Heart left ventricle (tissue), 13 donors: ENCODE data around the gene SERPINB2.

ENCODE experiments used
- CTCF ChIP-seq, 12 donors: fragments of 200-600 bp; sonication (generic) in 4 of 12; IDR thresholded peaks; one replicate each; pipeline versions ENCODE4 v1.5.0 to v1.8.0; 2018 to 2022; ENCODE audit warnings: antibody characterized with exemption in 12 of 12, mild to moderate bottlenecking in 5 of 12
- POLR2A ChIP-seq, 2 donors: fragments of 450-650 bp; IDR thresholded peaks; one replicate each; pipeline ENCODE4 v1.6.1; 2017; ENCODE audit warnings: antibody characterized with exemption in 2 of 2, mild to moderate bottlenecking in 2 of 2, moderate library complexity in 2 of 2
- donor health status: ischemic (EF 13 %, LVEDD 7.1; RV severe dilation, severe dysfunction).
- donor health status: DM: no; HTN: yes; CAD: no.
- donor health status: DM: no; HTN: no; CAD: no.
- donor health status: ischemic (EF 25% LVEDD 6.9; RV normal size, moderate dysfunction).
- donor health status: ischemic (EF 25% LVEDD 5.7; RV mildly dilated, moderate dysfunction).
- donor health status: ischemic (EF 35%, LVEDD 5.7; RV mildly dilated, moderate dysfunction).
- donor health status: nonischemic (EF 11% LVEDD 7.7; RV severe dilation, severe dysfunction).
- donor health status: DM: yes; HTN: yes; CAD: no.
- donor health status: PGD.
- donor health status: ischemic (EF 29% LVEDD 5.4; RV normal size, mild dysfunction).
- donor health status: nonischemic (EF 23%, LVEDD 6.1; RV moderate dilation, normal function).

GRCh38 chr18:63887424-63887823, at the start of gene SERPINB2:
- TF ChIP-seq CTCF (IDR thresholded peaks at IDR 0.05) (no peak), POLR2A (IDR thresholded peaks at IDR 0.05) (no peak)
